Tibial artery (tissue), 4 donors: ENCODE results near the gene HOMER1.

Experiments
- DNase-seq, 2 donors: peaks; one replicate each; pipeline ENCODE4 v3.0.0-alpha.2; 2019
- H3K27ac ChIP-seq, 2 donors: fragments of 200-600 bp; sonication (generic) in 1 of 2; 1 replicate in 1 of 2; 2 replicates in 1 of 2; pipeline ENCODE4 v1.5.1; 2018 to 2019; ENCODE audit warnings: mild to moderate bottlenecking in 1 of 2
- H3K27me3 ChIP-seq, 2 donors: fragments of 200-600 bp; sonication (generic) in 1 of 2; one replicate each; pipeline versions ENCODE4 v1.5.1 to v1.6.0; 2016 to 2019
- H3K36me3 ChIP-seq, 3 donors: fragments of 200-600 bp; sonication (generic) in 2 of 3; one replicate each; pipeline ENCODE4 v1.5.1; 2016 to 2019; ENCODE audit warnings: mild to moderate bottlenecking in 2 of 3
- H3K4me1 ChIP-seq, 4 donors: fragments of 200-600 bp; sonication (generic) in 2 of 4; 1 replicate in 3 of 4; 2 replicates in 1 of 4; pipeline ENCODE4 v1.5.1; 2016 to 2019
- H3K4me3 ChIP-seq, 2 donors: fragments of 200-600 bp; sonication (generic) in 1 of 2; 1 replicate in 1 of 2; 2 replicates in 1 of 2; pipeline ENCODE4 v1.5.1; 2018 to 2019; ENCODE audit warnings: mild to moderate bottlenecking in 2 of 2
- H3K9me3 ChIP-seq, 3 donors: fragments of 200-600 bp; sonication (generic) in 1 of 3; one replicate each; pipeline ENCODE4 v1.5.1; 2016 to 2019
- CTCF ChIP-seq, 2 experiments: fragments of 200-600 bp in 1 of 2; fragments of 450-650 bp in 1 of 2; IDR thresholded peaks; one replicate each; pipeline ENCODE4 v1.5.1; 2017 to 2019; ENCODE audit warnings: antibody characterized with exemption in 2 of 2, mild to moderate bottlenecking in 1 of 2, moderate library complexity in 1 of 2
- intact Hi-C: fragments of 100-400 bp; cut with DNase I; formaldehyde crosslinking; loops from one replicate; pipeline ENCODE4 v1.15.0; 2023; ENCODE audit warnings: low total_unique reads

The HOMER1 gene

DNA sequence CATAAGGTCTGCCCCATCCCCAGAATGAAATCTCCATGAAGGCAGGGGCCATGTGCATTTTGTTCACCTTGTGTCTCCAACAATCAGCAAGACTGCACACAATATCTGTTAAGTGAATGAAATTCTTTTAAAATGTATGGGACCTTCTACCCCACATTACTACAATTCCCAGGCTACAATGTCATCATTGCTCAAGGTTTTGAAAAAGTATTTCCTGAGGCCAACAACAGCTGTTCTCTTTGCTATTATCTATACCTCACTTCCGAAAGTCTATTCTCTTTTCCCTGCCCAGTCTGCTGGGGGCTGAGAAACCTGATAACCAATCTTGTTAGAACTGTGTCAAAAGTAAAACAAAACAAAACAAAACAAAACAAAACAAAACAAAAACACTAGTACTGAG is 29.2 kb downstream of the HOMER1 start:
- Histone ChIP-seq H3K4me3 (no peak overlapping the region), H3K36me3 (no peaks in the 10 kb centered on the region), H3K9me3 (no peaks in the 10 kb centered on the region), H3K27ac (no peak overlapping the region), H3K4me1 (no peaks in the 10 kb centered on the region), H3K27me3 (no peaks in the 10 kb centered on the region)
- no peak for DNase-seq
- TF ChIP-seq CTCF (IDR thresholded peaks at IDR 0.05) = no peak
- intact Hi-C loops = no loop called here

DNA sequence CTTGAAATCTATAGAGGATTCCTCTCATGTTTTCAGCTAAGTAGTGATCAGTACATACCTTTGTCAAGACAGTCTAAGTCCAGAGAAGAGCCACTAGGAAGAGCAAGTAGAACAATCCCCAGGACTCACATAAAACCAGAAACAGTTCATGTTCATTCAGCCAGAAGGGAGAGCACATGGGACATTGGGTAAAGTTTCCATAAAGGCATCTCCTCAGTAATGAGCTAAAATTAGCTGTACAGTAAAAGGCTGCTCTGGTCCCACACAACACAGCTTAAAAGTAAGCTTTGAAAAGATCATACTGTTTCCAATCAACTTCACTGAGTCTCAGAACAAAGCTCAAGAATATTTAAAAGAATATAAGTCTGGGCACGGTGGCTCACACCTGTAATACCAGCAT is 32.4 kb downstream of the HOMER1 start:
- H3K27ac ChIP-seq = no peak overlapping the region

GRCh38 chr5:79480991-79481390 is 32.9 kb downstream of the HOMER1 start:
- no peak overlapping the region for H3K4me3 ChIP-seq
- no peaks in the 10 kb centered on the region for H3K4me1 ChIP-seq
- no peak overlapping the region for H3K27ac ChIP-seq
- TF ChIP-seq CTCF (IDR thresholded peaks at IDR 0.05) = no peak
- no peaks in the 10 kb centered on the region for H3K9me3 ChIP-seq
- no peak for DNase-seq
- H3K27me3 ChIP-seq = no peaks in the 10 kb centered on the region
- intact Hi-C loops = no loop called here
- no peaks in the 10 kb centered on the region for H3K36me3 ChIP-seq

More for the DNA sequence above, 32.4 kb downstream of the HOMER1 start:
- H3K36me3 ChIP-seq = no peaks in the 10 kb centered on the region
- DNase-seq = no peak
- H3K4me1 ChIP-seq = no peaks in the 10 kb centered on the region
- intact Hi-C loops = no loop called here
- H3K4me3 ChIP-seq = no peak overlapping the region
- TF ChIP-seq CTCF (IDR thresholded peaks at IDR 0.05) = no peak
- no peaks in the 10 kb centered on the region for H3K27me3 ChIP-seq
- H3K9me3 ChIP-seq = no peaks in the 10 kb centered on the region

DNA sequence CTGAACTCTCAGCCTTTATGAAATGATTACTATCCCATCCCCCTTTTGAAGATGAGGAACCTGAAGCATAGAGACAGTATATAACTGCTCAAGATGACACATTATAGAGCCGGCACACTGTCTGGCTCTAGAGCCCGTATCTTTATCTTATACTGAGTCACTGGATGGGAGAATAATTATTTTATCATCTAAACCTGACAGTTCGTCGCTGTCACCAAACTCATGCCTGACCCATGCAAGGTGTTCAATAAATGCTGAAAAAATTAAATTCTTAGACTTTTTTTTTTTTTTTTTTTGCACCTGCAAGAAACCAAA is 38.8 kb downstream of the HOMER1 start:
- no peaks in the 10 kb centered on the region for H3K4me1 ChIP-seq
- DNase-seq = no peak
- no peak for TF ChIP-seq CTCF (IDR thresholded peaks at IDR 0.05)

GRCh38 chr5:79474367-79475151 is 39.4 kb downstream of the HOMER1 start:
- no peak for DNase-seq
- no peaks in the 10 kb centered on the region for H3K4me1 ChIP-seq
- TF ChIP-seq CTCF (IDR thresholded peaks at IDR 0.05) = no peak

More for the DNA sequence above, 38.8 kb downstream of the HOMER1 start:
- intact Hi-C loops = no loop called here
- Histone ChIP-seq H3K4me3 (no peak overlapping the region), H3K36me3 (no peaks in the 10 kb centered on the region), H3K27ac (no peak overlapping the region), H3K9me3 (no peaks in the 10 kb centered on the region), H3K27me3 (no peaks in the 10 kb centered on the region)

DNA sequence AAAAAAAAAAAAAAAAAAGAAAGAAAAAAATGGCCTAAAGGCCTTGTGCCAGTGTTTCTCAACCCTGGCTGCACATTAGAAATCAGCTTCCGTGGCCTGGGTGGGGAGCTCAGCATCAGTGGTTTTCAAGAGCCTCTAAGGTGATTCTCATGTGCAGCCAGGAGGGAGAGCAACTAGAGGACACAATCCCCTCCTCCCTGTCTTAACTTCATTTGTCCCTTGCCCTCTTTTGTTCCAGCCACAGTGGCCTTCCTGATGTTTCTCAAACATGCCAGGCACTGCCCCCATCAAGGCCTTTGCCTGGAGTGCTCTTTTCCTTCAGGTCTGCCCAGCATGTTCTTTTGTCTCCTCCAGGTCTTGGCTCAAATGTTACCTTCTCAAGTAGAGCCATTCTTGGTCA is 42.4 kb downstream of the HOMER1 start:
- H3K36me3 ChIP-seq = no peaks in the 10 kb centered on the region
- DNase-seq = no peak
- TF ChIP-seq CTCF (IDR thresholded peaks at IDR 0.05) = no peak
- H3K4me1 ChIP-seq = no peaks in the 10 kb centered on the region
- no peak overlapping the region for H3K4me3 ChIP-seq
- H3K27me3 ChIP-seq = no peaks in the 10 kb centered on the region
- H3K27ac ChIP-seq = no peak overlapping the region
- intact Hi-C loops = no loop called here
- no peaks in the 10 kb centered on the region for H3K9me3 ChIP-seq

More at GRCh38 chr5:79474367-79475151, 39.4 kb downstream of the HOMER1 start:
- no peak overlapping the region for H3K4me3 ChIP-seq
- H3K27ac ChIP-seq = no peak overlapping the region
- H3K9me3 ChIP-seq = no peaks in the 10 kb centered on the region
- H3K27me3 ChIP-seq = no peaks in the 10 kb centered on the region
- H3K36me3 ChIP-seq = no peaks in the 10 kb centered on the region
- intact Hi-C loops = no loop called here
